HL-60 (cell line): ENCODE data around the gene SOX1.

Source experiments
- DNase-seq, 2 experiments: peaks; one replicate each; pipeline ENCODE4 v3.0.0-alpha.2; 2010 to 2020; ENCODE audit warnings: low read depth in 1 of 2, low spot score in 1 of 2
- H3K27ac ChIP-seq: fragments of 250-450 bp; sonication (Bioruptor Pico); replicated peaks from 2 replicates; pipeline ENCODE4 v1.5.1; 2020; ENCODE audit warnings: mild to moderate bottlenecking, moderate library complexity
- H3K27me3 ChIP-seq: fragments of 250-450 bp; sonication (Bioruptor Pico); 2 replicates; pipeline ENCODE4 v1.5.1; 2021; ENCODE audit warnings: mild to moderate bottlenecking, moderate library complexity; ENCODE audit not compliant: insufficient read depth, poor library complexity, severe bottlenecking
- H3K4me3 ChIP-seq: replicated peaks from 2 replicates; pipeline ENCODE4 v1.5.1; 2011; ENCODE audit warnings: mild to moderate bottlenecking, control low read depth, low read length; ENCODE audit not compliant: insufficient read depth
- CTCF ChIP-seq: IDR thresholded peaks from one replicate; pipeline ENCODE4 v1.5.1; 2011; ENCODE audit warnings: low read length, control low read depth, inconsistent platforms; ENCODE audit not compliant: insufficient read depth
- GABPA ChIP-seq: IDR thresholded peaks from 2 replicates; pipeline ENCODE4 v1.6.1; 2012; ENCODE audit warnings: low read depth
- POLR2AphosphoS5 ChIP-seq: IDR thresholded peaks from 2 replicates; pipeline ENCODE4 v1.6.1; 2012; ENCODE audit warnings: low read depth
- REST ChIP-seq: IDR thresholded peaks from 2 replicates; pipeline ENCODE4 v1.6.1; 2012; ENCODE audit warnings: low read depth; ENCODE audit not compliant: insufficient replicate concordance
- SPI1 ChIP-seq: IDR thresholded peaks from 2 replicates; pipeline ENCODE4 v1.6.1; 2012; ENCODE audit warnings: low read depth, mild to moderate bottlenecking, borderline replicate concordance

SOX1 gene

GRCh38 chr13:112118451-112119064 lies 51.6 kb downstream of the SOX1 start:
- TF ChIP-seq SPI1 (no peak), POLR2AphosphoS5 (no peak), REST (no peak), CTCF (no peak), GABPA (no peak)
- Histone ChIP-seq H3K27me3 (no peaks in the 10 kb centered on the region), H3K27ac (no peak overlapping the region), H3K4me3 (no peak overlapping the region)
- no peak for DNase-seq

- TF ChIP-seq SPI1 (no peak), CTCF (no peak), POLR2AphosphoS5 (no peak), REST (no peak), GABPA (no peak)
- peaks cover 2% of the 10 kb centered on the region for H3K27me3 ChIP-seq
- H3K4me3 ChIP-seq: no peak overlapping the region
- no peak for DNase-seq
- H3K27ac ChIP-seq: no peak overlapping the region
Measured at GRCh38 chr13:112119192-112120030, 52.5 kb downstream of the SOX1 start.

GRCh38 chr13:112120031-112120373 lies 53.1 kb downstream of the SOX1 start:
- Histone ChIP-seq H3K27me3 (peaks cover 2% of the 10 kb centered on the region), H3K27ac (no peak overlapping the region), H3K4me3 (no peak overlapping the region)
- DNase-seq: no peak
- no peak for TF ChIP-seq REST
- TF ChIP-seq GABPA: no peak
- no peak for TF ChIP-seq SPI1
- TF ChIP-seq POLR2AphosphoS5: no peak
- TF ChIP-seq CTCF: no peak
